Testis (tissue), 3 donors: ENCODE results near the gene GARS1. TPM values are rescaled to one million over a fixed set of nuclear protein-coding genes. Genes with fewer than 3 reads are reported as not detected.
"Not testable (repeated sequence)": the region's sequence is repeated elsewhere in the genome, so short reads cannot be mapped to it uniquely, and the experiment has no call there.

Source experiments
- DNase-seq: peaks from one replicate; pipeline ENCODE4 v3.0.0-alpha.2; 2019
- H3K27ac ChIP-seq, 2 donors: fragments of 200-600 bp; sonication (generic); one replicate each; pipeline ENCODE4 v1.5.1; 2019
- H3K27me3 ChIP-seq: fragments of 200-600 bp; sonication (generic); one replicate; pipeline ENCODE4 v1.5.1; 2019
- H3K36me3 ChIP-seq: fragments of 200-600 bp; sonication (generic); one replicate; pipeline ENCODE4 v1.5.1; 2017; ENCODE audit warnings: low read depth; ENCODE audit errors: missing control alignments
- H3K4me1 ChIP-seq: fragments of 200-600 bp; sonication (generic); one replicate; pipeline ENCODE4 v1.5.1; 2019
- H3K4me3 ChIP-seq, 2 donors: fragments of 200-600 bp; sonication (generic); one replicate each; pipeline ENCODE4 v1.5.1; 2017 to 2019
- H3K9me3 ChIP-seq: fragments of 200-600 bp; sonication (generic); one replicate; pipeline ENCODE4 v1.5.1; 2017
- CTCF ChIP-seq, 3 experiments: fragments of 450-650 bp in 2 of 3; fragments of 200-600 bp in 1 of 3; sonication (generic) in 1 of 3; IDR thresholded peaks; one replicate each; pipeline ENCODE4 v1.5.1; 2016 to 2019; ENCODE audit warnings: antibody characterized with exemption in 3 of 3, mild to moderate bottlenecking in 2 of 3, moderate library complexity in 1 of 3
- POLR2A ChIP-seq: fragments of 450-650 bp; IDR thresholded peaks from one replicate; pipeline ENCODE4 v1.6.1; 2017; ENCODE audit warnings: antibody characterized with exemption, mild to moderate bottlenecking, moderate library complexity
- WGBS, 2 donors: methylation state at CpG; one replicate each; pipeline ENCODE4 v1.1.5; 2018; 5-methylcytosine and 5-hydroxymethylcytosine counted together
- intact Hi-C: fragments of 100-400 bp; cut with DNase I; formaldehyde crosslinking; loops from one replicate; pipeline ENCODE4 v1.15.1; 2023; ENCODE audit warnings: low total_unique reads
- polyA plus RNA-seq: library from polyadenylated mRNA; stranded (reverse); fragments of 350-450 nt; fragmentation: Illumina TruSeq; extraction: RNeasy Lipid Tissue Mini Kit (QIAGEN cat#74804); gene quantifications from one replicate; pipeline ENCODE4 v1.2.3, GENCODE V29; 2014; ENCODE audit warnings: low read depth, low replicate concordance; ENCODE audit not compliant: insufficient read depth
- total RNA-seq, 2 donors: library from RNA; depleted of rRNA; stranded (reverse); fragments of >200 nt; gene quantifications; one replicate each; pipeline ENCODE4 v1.2.3, GENCODE V29; 2016

GARS1 gene
- total and polyA plus RNA-seq, 3 donors from 2014 or later, result 104 to 115 (median 110) TPM

- DNase-seq, result no peak
- Histone ChIP-seq H3K4me3 (no peak overlapping the region), H3K27ac (no peak overlapping the region), H3K36me3 (peaks cover 3% of the 10 kb centered on the region), H3K9me3 (no peaks in the 10 kb centered on the region), H3K27me3 (no peaks in the 10 kb centered on the region), H3K4me1 (no peaks in the 10 kb centered on the region)
- 92 to 93% methylated on average over 4 of the region's 4 CpGs for WGBS, 2 donors
- intact Hi-C loops, result no loop called here
- TF ChIP-seq POLR2A (no peak), CTCF (IDR thresholded peaks at IDR 0.05) (no peak)
These were observed 36.3 kb downstream of the GARS1 start for GRCh38 chr7:30630986-30631385.

- H3K27me3 ChIP-seq, result no peaks in the 10 kb centered on the region
- H3K36me3 ChIP-seq, result peaks cover 3% of the 10 kb centered on the region
- no peaks in the 10 kb centered on the region for H3K4me1 ChIP-seq
- no peaks in the 10 kb centered on the region for H3K9me3 ChIP-seq
- intact Hi-C loops, result no loop called here
- H3K27ac ChIP-seq, result no peak overlapping the region
- DNase-seq, result no peak
- 89 to 94% methylated on average over 3 of the region's 3 CpGs for WGBS, 2 donors
- TF ChIP-seq POLR2A (no peak), CTCF (IDR thresholded peaks at IDR 0.05) (no peak)
- no peak overlapping the region for H3K4me3 ChIP-seq
These were observed 38.5 kb downstream of the GARS1 start for GRCh38 chr7:30633223-30633622.

DNA sequence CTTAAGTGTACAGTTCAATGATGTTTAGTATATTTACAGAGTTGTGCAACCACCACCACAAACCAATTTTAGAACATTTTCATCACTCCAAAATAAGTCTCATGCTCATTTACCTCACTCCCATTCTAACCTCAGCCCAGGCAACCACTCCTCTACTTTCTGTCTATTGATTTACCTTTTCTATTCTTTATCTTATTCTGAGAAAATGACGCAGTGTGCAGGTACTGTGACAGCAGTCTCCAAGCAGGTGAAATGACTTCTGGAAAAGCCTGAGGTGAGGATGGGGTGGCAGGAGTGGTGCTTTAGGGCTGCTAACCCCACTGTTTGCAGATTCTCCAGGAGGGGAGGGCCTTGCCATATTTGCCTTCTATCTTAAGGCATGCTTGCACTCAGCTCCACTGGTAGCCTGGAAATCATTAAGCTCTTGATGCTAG lies 39.5 kb downstream of the GARS1 start:
- intact Hi-C loops, result no loop called here
- peaks cover 2% of the 10 kb centered on the region for H3K36me3 ChIP-seq
- no peak for DNase-seq

GRCh38 chr7:30634634-30635201 lies 40.0 kb downstream of the GARS1 start:
- no peaks in the 10 kb centered on the region for H3K27me3 ChIP-seq
- 66 to 78% methylated on average over 6 of the region's 6 CpGs for WGBS, 2 donors
- no peaks in the 10 kb centered on the region for H3K36me3 ChIP-seq
- no peak for DNase-seq
- no peaks in the 10 kb centered on the region for H3K4me1 ChIP-seq
- no peak for TF ChIP-seq POLR2A
- TF ChIP-seq CTCF (IDR thresholded peaks at IDR 0.05), result no peak
- no peak overlapping the region for H3K4me3 ChIP-seq
- H3K9me3 ChIP-seq, result no peaks in the 10 kb centered on the region
- intact Hi-C loops, result no loop called here
- H3K27ac ChIP-seq, result no peak overlapping the region

More for the DNA sequence above, 39.5 kb downstream of the GARS1 start:
- Histone ChIP-seq H3K4me3 (no peak overlapping the region), H3K27ac (no peak overlapping the region), H3K4me1 (no peaks in the 10 kb centered on the region), H3K9me3 (no peaks in the 10 kb centered on the region), H3K27me3 (no peaks in the 10 kb centered on the region)
- TF ChIP-seq CTCF (IDR thresholded peaks at IDR 0.05) (no peak), POLR2A (no peak)
- WGBS, 2 donors, result 100% methylated on average over 1 of the region's 1 CpG

DNA sequence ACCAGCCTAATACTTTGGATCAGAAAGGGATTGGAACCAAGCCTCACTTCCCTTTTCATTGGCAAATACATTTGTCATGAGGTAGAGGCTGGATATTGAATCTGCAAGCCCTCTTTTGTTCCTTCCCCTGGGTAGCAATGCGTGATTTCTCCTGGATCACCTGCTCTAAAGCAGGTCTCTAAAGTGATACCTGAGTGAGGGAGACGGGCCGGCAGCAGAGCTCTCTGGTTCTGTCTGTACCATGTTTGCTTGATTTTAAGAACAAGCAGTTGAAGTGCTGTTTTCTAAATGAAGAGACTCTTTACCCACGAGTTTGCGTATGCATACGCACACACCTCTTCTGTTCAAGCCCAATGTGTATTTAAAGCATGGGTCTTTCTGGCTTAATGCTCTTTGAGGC lies 41.1 kb downstream of the GARS1 start:
- no peak overlapping the region for H3K27ac ChIP-seq
- TF ChIP-seq POLR2A (no peak), CTCF (IDR thresholded peaks at IDR 0.05) (no peak)
- no peak overlapping the region for H3K4me3 ChIP-seq
- H3K4me1 ChIP-seq, result no peaks in the 10 kb centered on the region
- H3K27me3 ChIP-seq, result no peaks in the 10 kb centered on the region
- H3K36me3 ChIP-seq, result no peaks in the 10 kb centered on the region
- no peak for DNase-seq
- no peaks in the 10 kb centered on the region for H3K9me3 ChIP-seq
- WGBS, 2 donors, result 94 to 97% methylated on average over 6 of the region's 6 CpGs
- intact Hi-C loops, result no loop called here

DNA sequence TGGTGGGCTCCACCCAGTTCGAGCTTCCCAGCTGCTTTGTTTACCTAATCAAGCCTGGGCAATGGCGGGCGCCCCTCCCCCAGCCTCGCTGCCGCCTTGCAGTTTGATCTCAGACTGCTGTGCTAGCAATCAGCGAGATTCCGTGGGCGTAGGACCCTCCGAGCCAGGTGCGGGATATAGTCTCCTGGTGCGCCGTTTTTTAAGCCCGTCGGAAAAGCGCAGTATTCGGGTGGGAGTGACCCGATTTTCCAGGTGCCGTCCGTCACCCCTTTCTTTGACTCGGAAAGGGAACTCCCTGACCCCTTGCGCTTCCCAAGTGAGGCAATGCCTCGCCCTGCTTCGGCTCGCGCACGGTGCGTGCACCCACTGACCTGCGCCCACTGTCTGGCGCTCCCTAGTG lies 47.6 kb downstream of the GARS1 start:
- H3K36me3 ChIP-seq, H3K27me3 ChIP-seq, H3K9me3 ChIP-seq, DNase-seq, H3K4me1 ChIP-seq, H3K27ac ChIP-seq, intact Hi-C loops, H3K4me3 ChIP-seq: not testable (repeated sequence)
- 83% methylated on average over 20 of the region's 29 CpGs; no CpG with 5 or more reads in 1 of the 2 donors for WGBS, 2 donors
